Astrocyte (in vitro differentiated cells and primary cell): ENCODE measurements around the gene RAB4B. TPM values are rescaled to one million over a fixed set of nuclear protein-coding genes. Genes with fewer than 3 reads are reported as not detected.
A peak's percentile ranks its signal among the peaks of the same experiment; 100 is the strongest.

Experiments
- DNase-seq: peaks from one replicate; pipeline ENCODE4 v3.0.0-alpha.2; 2010; ENCODE audit warnings: low read depth
- FAIRE-seq: peaks from 2 replicates; lab custom pipeline; 2011; peaks lifted over from hg19 to GRCh38; lab: Jason Lieb, UNC
- H2AFZ ChIP-seq: 2 replicates; pipeline ENCODE4 v1.6.0; 2012; ENCODE audit warnings: low read depth, low read length, inconsistent platforms
- H3K27ac ChIP-seq: 2 replicates; pipeline ENCODE4 v1.5.1; 2011; ENCODE audit warnings: low read depth, low read length, inconsistent platforms
- H3K27me3 ChIP-seq: 2 replicates; pipeline ENCODE4 v1.6.0; 2011; ENCODE audit warnings: low read length, inconsistent platforms; ENCODE audit not compliant: insufficient read depth
- H3K36me3 ChIP-seq: 2 replicates; pipeline ENCODE4 v1.5.1; 2011; ENCODE audit warnings: low read length, inconsistent platforms; ENCODE audit not compliant: insufficient read depth
- H3K4me1 ChIP-seq: 2 replicates; pipeline ENCODE4 v1.5.1; 2011; ENCODE audit warnings: low read length, inconsistent platforms; ENCODE audit not compliant: insufficient read depth
- H3K4me2 ChIP-seq: 2 replicates; pipeline ENCODE4 v1.6.0; 2012; ENCODE audit warnings: low read length, inconsistent platforms
- H3K4me3 ChIP-seq: 2 replicates; pipeline ENCODE4 v1.5.1; 2011; ENCODE audit warnings: low read depth, mild to moderate bottlenecking, low read length, inconsistent platforms; ENCODE audit not compliant: insufficient read depth
- H3K79me2 ChIP-seq: 2 replicates; pipeline ENCODE4 v1.6.0; 2012; ENCODE audit warnings: mild to moderate bottlenecking, low read length, inconsistent platforms; ENCODE audit not compliant: insufficient read depth
- H3K9ac ChIP-seq: 2 replicates; pipeline ENCODE4 v1.6.0; 2012; ENCODE audit warnings: mild to moderate bottlenecking, low read length, inconsistent platforms
- H3K9me3 ChIP-seq: 2 replicates; pipeline ENCODE4 v1.5.1; 2012; ENCODE audit warnings: low read depth, mild to moderate bottlenecking, low read length, inconsistent platforms; ENCODE audit not compliant: insufficient read depth
- H4K20me1 ChIP-seq: 2 replicates; pipeline ENCODE4 v1.6.0; 2012; ENCODE audit warnings: low read length, inconsistent platforms; ENCODE audit not compliant: insufficient read depth
- H3K27ac Mint-ChIP-seq: one replicate; pipeline ENCODE4 v1.8.0; 2021; ENCODE audit warnings: mild to moderate bottlenecking, mixed read lengths; ENCODE audit not compliant: unreplicated experiment
- H3K27me3 Mint-ChIP-seq: one replicate; pipeline ENCODE4 v1.8.0; 2021; ENCODE audit warnings: low read depth, mixed read lengths; ENCODE audit not compliant: unreplicated experiment
- H3K36me3 Mint-ChIP-seq: one replicate; pipeline ENCODE4 v1.8.0; 2021; ENCODE audit warnings: low read depth, mixed read lengths; ENCODE audit not compliant: unreplicated experiment
- H3K4me1 Mint-ChIP-seq: one replicate; pipeline ENCODE4 v1.8.0; 2021; ENCODE audit warnings: low read depth, mixed read lengths; ENCODE audit not compliant: unreplicated experiment
- H3K4me3 Mint-ChIP-seq: one replicate; pipeline ENCODE4 v1.8.0; 2021; ENCODE audit warnings: mild to moderate bottlenecking, moderate library complexity, mixed read lengths; ENCODE audit not compliant: unreplicated experiment
- H3K9me3 Mint-ChIP-seq: one replicate; pipeline ENCODE4 v1.8.0; 2021; ENCODE audit warnings: mild to moderate bottlenecking, mixed read lengths; ENCODE audit not compliant: unreplicated experiment
- EZH2 ChIP-seq: IDR thresholded peaks from 2 replicates; pipeline ENCODE4 v1.6.1; 2012; ENCODE audit warnings: mild to moderate bottlenecking, low read length, inconsistent platforms; ENCODE audit not compliant: insufficient read depth
- total RNA-seq: library from RNA; stranded (reverse); gene quantifications from 2 replicates; pipeline ENCODE4 v1.2.1, GENCODE V29; 2021
- TF ChIP-seq, protein P1 (sequence below): IDR thresholded peaks from 2 replicates; pipeline ENCODE4 v1.5.1; 2011; ENCODE audit warnings: low read depth, mild to moderate bottlenecking, inconsistent platforms, low read length, moderate library complexity; ENCODE audit not compliant: insufficient read depth

Gene RAB4B
- total RNA-seq, 1 donor from 2014 or later = 18.8 TPM

DNA sequence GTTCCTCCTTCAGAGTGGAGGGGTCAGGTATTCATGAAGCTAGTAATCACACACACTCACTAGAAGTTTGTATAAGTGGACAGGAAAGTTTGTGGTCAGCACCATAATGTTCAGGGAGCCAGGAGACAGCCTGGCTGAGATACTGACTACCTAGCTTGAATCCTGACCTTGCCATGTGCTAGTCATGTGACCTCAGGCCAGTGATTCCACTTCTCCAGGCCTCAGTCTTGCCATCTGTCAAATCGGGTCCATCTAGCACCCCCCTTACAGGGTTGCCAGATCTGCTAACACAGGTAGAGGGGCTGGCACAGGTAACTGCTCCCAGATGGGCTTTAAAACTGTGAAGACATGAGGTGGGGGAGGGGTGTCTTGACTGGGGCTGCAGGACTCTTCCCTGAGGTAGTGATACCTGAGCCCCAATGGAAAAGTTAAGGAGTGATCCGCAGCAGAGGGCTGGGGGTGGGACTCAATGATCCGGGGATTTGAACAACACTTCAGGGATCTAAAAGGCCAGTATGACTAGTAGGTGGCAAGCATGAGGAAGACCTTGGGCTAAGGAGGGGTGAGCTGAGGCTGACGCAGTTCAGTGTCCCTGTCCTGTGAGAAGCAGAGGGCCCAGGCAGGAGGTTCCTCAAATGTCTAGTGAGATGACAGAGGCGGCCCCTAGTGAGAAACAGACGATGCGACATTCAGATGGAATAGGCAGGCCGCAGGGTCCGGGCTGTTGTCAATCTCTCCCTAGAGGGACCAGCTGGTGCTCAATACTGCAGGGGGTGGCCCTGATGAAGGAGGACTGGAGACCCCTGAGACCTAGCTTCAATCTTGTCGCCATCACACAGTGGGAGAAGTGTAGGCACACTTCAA lies 36.3 kb upstream of the RAB4B start:
- Mint-ChIP-seq H3K4me3 (no peak overlapping the region), H3K27me3 (no peaks in the 10 kb centered on the region), H3K36me3 (peaks cover 25% of the 10 kb centered on the region), H3K27ac (peak overlapping the region; percentile 34), H3K9me3 (no peaks in the 10 kb centered on the region), H3K4me1 (peaks cover 10% of the 10 kb centered on the region)
- peaks cover 8% of the 10 kb centered on the region for H3K4me1 ChIP-seq
- H3K27ac ChIP-seq = no peak overlapping the region
- no peak for TF ChIP-seq EZH2
- TF ChIP-seq, protein P1, sequence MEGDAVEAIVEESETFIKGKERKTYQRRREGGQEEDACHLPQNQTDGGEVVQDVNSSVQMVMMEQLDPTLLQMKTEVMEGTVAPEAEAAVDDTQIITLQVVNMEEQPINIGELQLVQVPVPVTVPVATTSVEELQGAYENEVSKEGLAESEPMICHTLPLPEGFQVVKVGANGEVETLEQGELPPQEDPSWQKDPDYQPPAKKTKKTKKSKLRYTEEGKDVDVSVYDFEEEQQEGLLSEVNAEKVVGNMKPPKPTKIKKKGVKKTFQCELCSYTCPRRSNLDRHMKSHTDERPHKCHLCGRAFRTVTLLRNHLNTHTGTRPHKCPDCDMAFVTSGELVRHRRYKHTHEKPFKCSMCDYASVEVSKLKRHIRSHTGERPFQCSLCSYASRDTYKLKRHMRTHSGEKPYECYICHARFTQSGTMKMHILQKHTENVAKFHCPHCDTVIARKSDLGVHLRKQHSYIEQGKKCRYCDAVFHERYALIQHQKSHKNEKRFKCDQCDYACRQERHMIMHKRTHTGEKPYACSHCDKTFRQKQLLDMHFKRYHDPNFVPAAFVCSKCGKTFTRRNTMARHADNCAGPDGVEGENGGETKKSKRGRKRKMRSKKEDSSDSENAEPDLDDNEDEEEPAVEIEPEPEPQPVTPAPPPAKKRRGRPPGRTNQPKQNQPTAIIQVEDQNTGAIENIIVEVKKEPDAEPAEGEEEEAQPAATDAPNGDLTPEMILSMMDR = no peak
- H2AFZ ChIP-seq = no peak overlapping the region
- FAIRE-seq (no peak), DNase-seq (no peak)
- no peak overlapping the region for H3K9ac ChIP-seq
- no peaks in the 10 kb centered on the region for H4K20me1 ChIP-seq
- H3K36me3 ChIP-seq = peaks cover 10% of the 10 kb centered on the region
- no peak overlapping the region for H3K4me3 ChIP-seq
- no peak overlapping the region for H3K4me2 ChIP-seq
- H3K27me3 ChIP-seq = no peaks in the 10 kb centered on the region
- no peaks in the 10 kb centered on the region for H3K9me3 ChIP-seq
- no peaks in the 10 kb centered on the region for H3K79me2 ChIP-seq

DNA sequence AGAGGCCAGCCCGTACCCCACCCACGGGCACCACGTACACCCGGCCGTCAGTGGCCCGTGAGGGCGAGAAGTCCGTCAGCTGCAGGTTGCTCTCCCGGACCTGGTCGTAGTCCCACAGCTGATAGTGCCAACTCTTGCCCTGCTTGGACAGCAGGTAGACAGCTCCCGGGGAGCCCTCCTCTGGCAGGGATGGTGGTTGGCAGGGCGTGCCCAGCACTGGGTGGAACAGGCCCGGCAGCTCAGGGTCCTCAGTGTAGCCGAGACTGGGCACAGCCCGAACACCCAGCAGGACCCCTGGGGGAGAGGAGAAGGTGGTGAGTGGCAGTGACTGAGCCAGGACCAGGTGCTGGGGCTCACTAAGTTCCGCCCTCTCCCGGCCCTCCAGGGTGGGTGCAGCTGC lies 35.6 kb upstream of the RAB4B start:
- no peaks in the 10 kb centered on the region for H3K27me3 Mint-ChIP-seq
- Histone ChIP-seq H3K79me2 (no peaks in the 10 kb centered on the region), H3K9ac (no peak overlapping the region), H3K4me2 (no peak overlapping the region), H3K27me3 (no peaks in the 10 kb centered on the region), H3K4me3 (no peak overlapping the region), H2AFZ (no peak overlapping the region), H3K27ac (no peak overlapping the region), H3K9me3 (no peaks in the 10 kb centered on the region), H3K36me3 (peaks cover 9% of the 10 kb centered on the region), H3K4me1 (peaks cover 8% of the 10 kb centered on the region), H4K20me1 (no peaks in the 10 kb centered on the region)
- peaks cover 20% of the 10 kb centered on the region for H3K36me3 Mint-ChIP-seq
- no peaks in the 10 kb centered on the region for H3K9me3 Mint-ChIP-seq
- peaks cover 10% of the 10 kb centered on the region for H3K4me1 Mint-ChIP-seq
- no peak for DNase-seq
- H3K4me3 Mint-ChIP-seq = no peak overlapping the region
- FAIRE-seq = no peak
- H3K27ac Mint-ChIP-seq = no peak overlapping the region
- no peak for TF ChIP-seq EZH2
- TF ChIP-seq, protein P1 = no peak

DNA sequence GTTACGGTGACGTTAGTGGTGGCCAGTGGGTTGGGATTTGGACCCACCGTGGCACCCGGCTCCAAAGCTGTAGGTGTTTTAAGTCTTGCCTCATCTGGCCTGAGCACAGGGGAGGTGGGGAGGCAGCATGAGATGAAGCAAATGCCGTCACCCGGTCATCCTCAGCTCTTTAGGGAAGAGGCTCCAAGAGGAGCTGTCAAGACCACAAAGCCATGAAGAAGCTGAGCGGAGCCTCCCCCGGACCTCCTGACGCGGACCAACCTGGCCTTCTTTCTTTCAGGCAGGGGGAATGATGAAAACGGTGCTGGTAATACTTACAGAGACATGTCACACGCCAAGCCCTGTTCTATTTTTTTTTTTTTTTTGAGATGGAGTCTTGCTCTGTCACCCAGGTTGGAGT lies 35.2 kb upstream of the RAB4B start:
- Histone ChIP-seq H3K36me3 (peaks cover 7% of the 10 kb centered on the region), H3K4me1 (peaks cover 8% of the 10 kb centered on the region), H2AFZ (no peak overlapping the region), H3K9me3 (no peaks in the 10 kb centered on the region), H4K20me1 (no peaks in the 10 kb centered on the region), H3K4me3 (no peak overlapping the region), H3K27ac (no peak overlapping the region), H3K4me2 (no peak overlapping the region), H3K9ac (no peak overlapping the region), H3K79me2 (no peaks in the 10 kb centered on the region), H3K27me3 (no peaks in the 10 kb centered on the region)
- H3K4me1 Mint-ChIP-seq = peaks cover 10% of the 10 kb centered on the region
- H3K4me3 Mint-ChIP-seq = no peak overlapping the region
- FAIRE-seq (no peak), DNase-seq (no peak)
- no peak overlapping the region for H3K27ac Mint-ChIP-seq
- H3K9me3 Mint-ChIP-seq = no peaks in the 10 kb centered on the region
- H3K36me3 Mint-ChIP-seq = peaks cover 18% of the 10 kb centered on the region
- TF ChIP-seq, protein P1 = no peak
- TF ChIP-seq EZH2 = no peak
- no peaks in the 10 kb centered on the region for H3K27me3 Mint-ChIP-seq
